Measurements from ENCODE around the gene SLC22A23.
A peak's percentile ranks its signal among the peaks of the same experiment; 100 is the strongest.

SLC22A23 gene

GRCh38 chr6:3398755-3399696 lies 57.8 kb downstream of the SLC22A23 start:
- no peaks in the 10 kb centered on the region for H3K79me1 ChIP-seq (replicated peaks; ENCODE audit: low read length, poor library complexity, severe bottlenecking)
- H3K9ac ChIP-seq (ENCODE audit: low read length): peak overlapping the region; percentile 58
- no peak overlapping the region for H2AK5ac ChIP-seq (ENCODE audit: low read length, severe bottlenecking)
- H3K4me2 ChIP-seq (ENCODE audit: low read length, poor library complexity, severe bottlenecking): no peak overlapping the region
- H3K14ac ChIP-seq (ENCODE audit: low read length in 2 of 2): no peak overlapping the region
- no peak overlapping the region for H3K18ac ChIP-seq (ENCODE audit: low read depth in 1 of 2, low read length in 2 of 2)
- no peak overlapping the region for H2AFZ ChIP-seq (ENCODE audit: low read depth, low read length)
- no peak overlapping the region for H3K4me3 ChIP-seq (ENCODE audit: insufficient read depth in 1 of 2, low read depth in 1 of 2, low read length in 2 of 2)
- H2BK5ac ChIP-seq (ENCODE audit: low read depth, low read length, poor library complexity, severe bottlenecking): no peak overlapping the region
- no peak overlapping the region for H2BK12ac ChIP-seq (ENCODE audit: low read length in 2 of 2)
- H3K4ac ChIP-seq (ENCODE audit: low read depth in 1 of 2, low read length in 2 of 2): no peak overlapping the region
- WGBS: 90% methylated on average over 18 of the region's 18 CpGs
- DNase-seq: no peak
- H3K4me1 ChIP-seq (ENCODE audit: control insufficient read depth, insufficient read depth, low read depth, low read length): peaks cover 13% of the 10 kb centered on the region
- H3K27me3 ChIP-seq (ENCODE audit: control insufficient read depth in 1 of 2, insufficient read depth in 1 of 2, low read length in 2 of 2): no peaks in the 10 kb centered on the region
- H4K91ac ChIP-seq (ENCODE audit: low read length): no peak overlapping the region
- H4K8ac ChIP-seq (ENCODE audit: low read length): no peak overlapping the region
- H3K9me3 ChIP-seq (ENCODE audit: control insufficient read depth, low read length): no peaks in the 10 kb centered on the region
- no peak overlapping the region for H3K27ac ChIP-seq (ENCODE audit: low read length, poor library complexity, severe bottlenecking)
- no peak overlapping the region for H2BK15ac ChIP-seq (ENCODE audit: low read depth, poor library complexity, severe bottlenecking)
- H3K23ac ChIP-seq (ENCODE audit: low read length in 2 of 2): no peak overlapping the region
- H2BK120ac ChIP-seq (ENCODE audit: low read depth, low read length): no peak overlapping the region
- H3K36me3 ChIP-seq (ENCODE audit: control insufficient read depth in 1 of 2, insufficient read depth in 2 of 2, low read depth in 1 of 2, low read length in 2 of 2): peaks cover 0 to 15% of the 10 kb centered on the region in 2 experiments

GRCh38 chr6:3398165-3398562 lies 58.7 kb downstream of the SLC22A23 start:
- Histone ChIP-seq H3K4me3 (ENCODE audit: insufficient read depth in 1 of 2, low read depth in 1 of 2, low read length in 2 of 2) (no peak overlapping the region), H3K27ac (ENCODE audit: low read length, poor library complexity, severe bottlenecking) (no peak overlapping the region), H2BK120ac (ENCODE audit: low read depth, low read length) (no peak overlapping the region), H2BK15ac (ENCODE audit: low read depth, poor library complexity, severe bottlenecking) (no peak overlapping the region), H2BK12ac (ENCODE audit: low read length in 2 of 2) (no peak overlapping the region), H3K36me3 (ENCODE audit: control insufficient read depth in 1 of 2, insufficient read depth in 2 of 2, low read depth in 1 of 2, low read length in 2 of 2) (peaks cover 0 to 22% of the 10 kb centered on the region in 2 experiments), H3K9ac (ENCODE audit: low read length) (peak overlapping the region; percentile 58), H3K18ac (ENCODE audit: low read depth in 1 of 2, low read length in 2 of 2) (no peak overlapping the region), H3K4me1 (ENCODE audit: control insufficient read depth, insufficient read depth, low read depth, low read length) (peaks cover 11% of the 10 kb centered on the region), H3K4ac (ENCODE audit: low read depth in 1 of 2, low read length in 2 of 2) (no peak overlapping the region), H2AFZ (ENCODE audit: low read depth, low read length) (no peak overlapping the region), H2AK5ac (ENCODE audit: low read length, severe bottlenecking) (no peak overlapping the region), H3K27me3 (ENCODE audit: control insufficient read depth in 1 of 2, insufficient read depth in 1 of 2, low read length in 2 of 2) (no peaks in the 10 kb centered on the region), H3K14ac (ENCODE audit: low read length in 2 of 2) (no peak overlapping the region), H3K4me2 (ENCODE audit: low read length, poor library complexity, severe bottlenecking) (no peak overlapping the region), H2BK5ac (ENCODE audit: low read depth, low read length, poor library complexity, severe bottlenecking) (no peak overlapping the region), H4K8ac (ENCODE audit: low read length) (no peak overlapping the region), H3K79me1 (replicated peaks; ENCODE audit: low read length, poor library complexity, severe bottlenecking) (no peaks in the 10 kb centered on the region), H4K91ac (ENCODE audit: low read length) (no peak overlapping the region), H3K23ac (ENCODE audit: low read length in 2 of 2) (no peak overlapping the region), H3K9me3 (ENCODE audit: control insufficient read depth, low read length) (no peaks in the 10 kb centered on the region)
- 47% methylated on average over 3 of the region's 3 CpGs for WGBS
- no peak for DNase-seq

GRCh38 chr6:3397229-3398164 lies 59.4 kb downstream of the SLC22A23 start:
- Histone ChIP-seq H2BK12ac (ENCODE audit: low read length in 2 of 2) (no peak overlapping the region), H3K27ac (ENCODE audit: low read length, poor library complexity, severe bottlenecking) (no peak overlapping the region), H3K4me2 (ENCODE audit: low read length, poor library complexity, severe bottlenecking) (no peak overlapping the region), H3K18ac (ENCODE audit: low read depth in 1 of 2, low read length in 2 of 2) (no peak overlapping the region), H2AFZ (ENCODE audit: low read depth, low read length) (no peak overlapping the region), H3K23ac (ENCODE audit: low read length in 2 of 2) (no peak overlapping the region), H3K14ac (ENCODE audit: low read length in 2 of 2) (no peak overlapping the region), H4K91ac (ENCODE audit: low read length) (no peak overlapping the region), H3K79me1 (replicated peaks; ENCODE audit: low read length, poor library complexity, severe bottlenecking) (no peaks in the 10 kb centered on the region), H4K8ac (ENCODE audit: low read length) (no peak overlapping the region), H2BK5ac (ENCODE audit: low read depth, low read length, poor library complexity, severe bottlenecking) (no peak overlapping the region), H2AK5ac (ENCODE audit: low read length, severe bottlenecking) (no peak overlapping the region), H3K27me3 (ENCODE audit: control insufficient read depth in 1 of 2, insufficient read depth in 1 of 2, low read length in 2 of 2) (no peaks in the 10 kb centered on the region), H3K9ac (ENCODE audit: low read length) (peak overlapping the region; percentile 58), H3K36me3 (ENCODE audit: control insufficient read depth in 1 of 2, insufficient read depth in 2 of 2, low read depth in 1 of 2, low read length in 2 of 2) (peaks cover 0 to 24% of the 10 kb centered on the region in 2 experiments), H2BK15ac (ENCODE audit: low read depth, poor library complexity, severe bottlenecking) (no peak overlapping the region), H3K4me3 (ENCODE audit: insufficient read depth in 1 of 2, low read depth in 1 of 2, low read length in 2 of 2) (no peak overlapping the region), H3K4me1 (ENCODE audit: control insufficient read depth, insufficient read depth, low read depth, low read length) (peaks cover 9% of the 10 kb centered on the region), H3K9me3 (ENCODE audit: control insufficient read depth, low read length) (no peaks in the 10 kb centered on the region), H2BK120ac (ENCODE audit: low read depth, low read length) (no peak overlapping the region), H3K4ac (ENCODE audit: low read depth in 1 of 2, low read length in 2 of 2) (no peak overlapping the region)
- no peak for DNase-seq
- 86% methylated on average over 6 of the region's 7 CpGs for WGBS

Data from mesenchymal stem cell (in vitro differentiated cells and primary cell).